ENCODE measurements around the gene MZB1.
"Not testable (repeated sequence)": the region's sequence is repeated elsewhere in the genome, so short reads cannot be mapped to it uniquely, and the experiment has no call there.

The MZB1 gene

DNA sequence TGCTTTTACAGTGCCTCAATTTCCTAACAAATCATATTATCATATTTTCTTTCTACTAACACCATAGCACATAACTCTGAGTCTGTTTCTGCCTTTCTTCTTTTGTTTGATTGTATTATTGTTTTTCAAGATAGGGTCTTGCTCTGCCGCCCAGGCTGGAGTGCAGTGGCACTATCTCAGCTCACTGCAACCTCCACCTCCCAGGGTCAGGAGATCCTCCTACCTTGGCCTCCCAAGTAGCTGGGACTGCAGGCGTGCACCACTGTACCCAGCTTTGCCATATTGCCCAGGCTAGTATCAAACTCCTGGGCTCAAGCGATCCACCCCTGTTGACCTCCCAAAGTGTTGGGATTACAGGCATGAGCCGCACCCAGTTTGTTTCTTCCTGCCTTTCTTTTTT, 29.3 kb downstream of the MZB1 start:
- Mint-ChIP-seq H3K4me1 (peaks cover 16% of the 10 kb centered on the region), H3K36me3 (ENCODE audit: low read depth) (peaks cover 57% of the 10 kb centered on the region), H3K27me3 (ENCODE audit: low read depth) (peaks cover 4% of the 10 kb centered on the region), H3K4me3 (no peak overlapping the region), H3K9me3 (no peaks in the 10 kb centered on the region), H3K27ac (no peak overlapping the region)
- TF ChIP-seq, protein P1, sequence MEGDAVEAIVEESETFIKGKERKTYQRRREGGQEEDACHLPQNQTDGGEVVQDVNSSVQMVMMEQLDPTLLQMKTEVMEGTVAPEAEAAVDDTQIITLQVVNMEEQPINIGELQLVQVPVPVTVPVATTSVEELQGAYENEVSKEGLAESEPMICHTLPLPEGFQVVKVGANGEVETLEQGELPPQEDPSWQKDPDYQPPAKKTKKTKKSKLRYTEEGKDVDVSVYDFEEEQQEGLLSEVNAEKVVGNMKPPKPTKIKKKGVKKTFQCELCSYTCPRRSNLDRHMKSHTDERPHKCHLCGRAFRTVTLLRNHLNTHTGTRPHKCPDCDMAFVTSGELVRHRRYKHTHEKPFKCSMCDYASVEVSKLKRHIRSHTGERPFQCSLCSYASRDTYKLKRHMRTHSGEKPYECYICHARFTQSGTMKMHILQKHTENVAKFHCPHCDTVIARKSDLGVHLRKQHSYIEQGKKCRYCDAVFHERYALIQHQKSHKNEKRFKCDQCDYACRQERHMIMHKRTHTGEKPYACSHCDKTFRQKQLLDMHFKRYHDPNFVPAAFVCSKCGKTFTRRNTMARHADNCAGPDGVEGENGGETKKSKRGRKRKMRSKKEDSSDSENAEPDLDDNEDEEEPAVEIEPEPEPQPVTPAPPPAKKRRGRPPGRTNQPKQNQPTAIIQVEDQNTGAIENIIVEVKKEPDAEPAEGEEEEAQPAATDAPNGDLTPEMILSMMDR (IDR thresholded peaks at IDR 0.05; ENCODE audit: unreplicated experiment in 3 of 3) = no peak

DNA sequence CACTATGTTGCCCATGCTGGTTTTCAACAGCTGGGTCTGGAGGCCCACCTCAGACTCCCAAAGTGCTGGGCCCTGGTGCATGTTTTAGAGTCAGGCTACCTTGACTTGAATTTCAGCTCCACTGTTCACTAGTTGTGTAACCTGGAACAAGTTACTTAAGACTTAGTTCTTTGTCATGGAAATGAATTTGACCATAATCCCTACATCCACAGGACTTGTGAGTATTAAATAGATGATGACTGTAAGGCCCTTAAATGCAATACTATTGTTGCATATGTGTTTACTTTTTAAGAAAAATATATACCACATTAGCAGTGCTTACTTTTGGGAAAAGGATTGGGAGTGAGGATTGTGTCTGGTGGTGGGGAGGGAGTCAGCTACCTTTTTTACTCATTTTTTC, 31.6 kb downstream of the MZB1 start:
- no peak overlapping the region for H3K4me3 Mint-ChIP-seq
- peaks cover 55% of the 10 kb centered on the region for H3K36me3 Mint-ChIP-seq (ENCODE audit: low read depth)
- peaks cover 4% of the 10 kb centered on the region for H3K27me3 Mint-ChIP-seq (ENCODE audit: low read depth)
- TF ChIP-seq, protein P1 (IDR thresholded peaks at IDR 0.05; ENCODE audit: unreplicated experiment in 3 of 3) = no peak
- no peak overlapping the region for H3K27ac Mint-ChIP-seq
- peaks cover 7% of the 10 kb centered on the region for H3K9me3 Mint-ChIP-seq
- peaks cover 15% of the 10 kb centered on the region for H3K4me1 Mint-ChIP-seq

DNA sequence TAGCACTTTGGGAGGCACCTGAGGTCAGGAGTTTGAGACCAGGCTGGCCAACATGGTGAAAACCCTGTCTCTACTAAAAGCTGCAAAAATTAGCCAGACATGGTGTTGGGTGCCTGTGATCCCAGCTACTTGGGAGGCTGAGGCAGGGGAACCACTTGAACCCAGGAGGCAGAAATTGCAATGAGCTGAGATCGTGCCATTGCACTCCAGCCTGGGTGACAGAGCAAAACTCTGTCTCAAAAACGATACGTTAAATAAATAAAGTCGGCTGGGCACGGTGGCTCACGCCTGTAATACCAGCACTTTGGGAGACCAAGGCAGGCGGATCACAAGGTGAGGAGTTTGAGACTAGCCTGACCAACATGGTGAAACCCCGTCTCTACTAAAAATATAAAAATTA, 33.8 kb downstream of the MZB1 start:
- H3K9me3 Mint-ChIP-seq; H3K27me3 Mint-ChIP-seq (ENCODE audit: low read depth); H3K4me3 Mint-ChIP-seq; H3K27ac Mint-ChIP-seq: not testable (repeated sequence)
- peaks cover 25% of the 10 kb centered on the region for H3K4me1 Mint-ChIP-seq
- H3K36me3 Mint-ChIP-seq (ENCODE audit: low read depth) = peaks cover 65% of the 10 kb centered on the region

DNA sequence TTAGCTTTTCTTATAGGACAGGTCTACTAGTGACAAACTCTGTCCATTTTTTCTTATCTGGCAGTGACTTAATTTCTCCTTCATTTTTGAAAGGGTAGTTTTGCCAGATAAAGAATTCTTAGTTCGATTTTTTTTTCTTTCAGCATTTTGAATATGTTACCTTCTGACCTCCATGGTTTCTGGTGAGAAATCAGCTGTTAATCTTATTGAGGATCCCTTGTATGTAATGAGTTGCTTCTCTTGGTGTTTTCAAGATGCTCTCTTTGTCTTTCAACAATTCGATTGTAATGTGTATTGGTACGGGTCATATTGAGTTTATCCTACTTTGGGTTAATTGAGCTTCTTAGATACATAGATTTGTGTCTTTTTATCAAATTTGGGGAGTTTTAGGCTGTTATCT, 35.5 kb downstream of the MZB1 start:
- no peak overlapping the region for H3K4me3 Mint-ChIP-seq
- peaks cover 25% of the 10 kb centered on the region for H3K4me1 Mint-ChIP-seq
- H3K27me3 Mint-ChIP-seq (ENCODE audit: low read depth) = peaks cover 4% of the 10 kb centered on the region
- TF ChIP-seq, protein P1 (IDR thresholded peaks at IDR 0.05; ENCODE audit: unreplicated experiment in 3 of 3) = no peak
- H3K36me3 Mint-ChIP-seq (ENCODE audit: low read depth) = peaks cover 62% of the 10 kb centered on the region
- peak overlapping the region in 2 of 3 experiments; percentile 57 to 78 for H3K27ac Mint-ChIP-seq
- peaks cover 7% of the 10 kb centered on the region for H3K9me3 Mint-ChIP-seq

DNA sequence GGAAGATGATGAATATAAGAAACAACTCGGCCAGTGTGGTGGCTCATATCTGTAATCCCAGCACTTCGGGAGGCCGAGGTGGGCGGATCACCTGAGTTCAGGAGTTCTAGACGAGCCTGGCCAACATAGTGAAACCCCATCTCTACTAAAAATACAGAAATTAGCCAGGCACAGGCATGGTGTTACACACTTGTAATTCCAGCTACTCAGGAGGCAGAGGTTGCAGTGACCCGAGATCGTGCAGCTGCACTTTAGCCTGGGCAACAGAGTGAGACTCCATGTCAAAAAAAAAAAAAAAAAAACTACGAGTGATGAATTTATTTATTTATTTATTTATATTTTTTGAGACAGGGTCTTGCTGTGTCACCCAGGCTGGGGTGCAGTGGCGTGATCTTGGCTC, 41.9 kb downstream of the MZB1 start:
- peaks cover 40% of the 10 kb centered on the region for H3K4me1 Mint-ChIP-seq
- not testable (repeated sequence) for H3K27me3 Mint-ChIP-seq (ENCODE audit: low read depth); H3K27ac Mint-ChIP-seq; H3K9me3 Mint-ChIP-seq; H3K4me3 Mint-ChIP-seq
- H3K36me3 Mint-ChIP-seq (ENCODE audit: low read depth) = peaks cover 63% of the 10 kb centered on the region

DNA sequence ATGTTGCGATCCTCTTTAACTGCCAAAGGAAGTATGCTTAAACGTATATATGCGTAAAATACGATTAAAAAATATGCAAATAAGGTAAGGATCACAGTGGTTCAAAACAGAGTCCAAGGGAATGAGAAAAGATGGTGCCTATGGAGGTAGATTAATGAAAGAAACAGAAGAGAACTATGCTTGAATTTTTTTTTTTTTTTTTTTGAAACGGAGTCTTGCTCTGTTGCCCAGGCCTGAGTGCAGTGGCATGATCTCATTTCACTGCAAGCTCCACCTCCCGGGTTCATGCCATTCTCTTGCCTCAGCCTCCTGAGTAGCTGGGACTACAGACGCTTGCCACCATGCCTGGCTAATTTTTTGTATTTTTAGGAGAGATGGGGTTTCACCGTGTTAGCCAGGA, 44.3 kb downstream of the MZB1 start:
- H3K4me1 Mint-ChIP-seq = peaks cover 40% of the 10 kb centered on the region
- H3K9me3 Mint-ChIP-seq; H3K27ac Mint-ChIP-seq; H3K27me3 Mint-ChIP-seq (ENCODE audit: low read depth): not testable (repeated sequence)
- H3K4me3 Mint-ChIP-seq = peak overlapping the region; percentile 13 to 91 (median 49)
- H3K36me3 Mint-ChIP-seq (ENCODE audit: low read depth) = peaks cover 49% of the 10 kb centered on the region

DNA sequence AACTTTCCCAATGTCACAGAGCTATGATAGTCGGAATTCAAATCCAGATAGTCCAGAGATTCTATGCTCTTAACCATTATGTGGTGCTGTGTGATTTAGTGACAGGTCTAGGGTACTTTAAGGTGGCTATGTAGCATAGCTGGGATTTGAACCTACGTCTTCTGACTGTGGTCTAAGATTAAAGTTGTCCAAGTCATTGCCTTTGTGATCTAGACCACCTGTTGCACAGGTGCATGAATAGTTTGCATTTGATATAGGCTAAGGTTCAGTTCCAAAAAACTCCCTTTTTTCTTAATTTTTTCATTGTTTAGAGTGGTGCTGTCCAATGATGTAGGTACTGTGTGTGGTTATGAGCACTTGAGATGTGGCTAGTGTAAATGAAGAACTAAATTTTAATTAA, 45.5 kb downstream of the MZB1 start:
- Mint-ChIP-seq H3K9me3 (no peaks in the 10 kb centered on the region), H3K4me1 (peaks cover 40% of the 10 kb centered on the region), H3K27ac (no peak overlapping the region), H3K4me3 (peak overlapping the region; percentile 71 to 91 (median 78)), H3K27me3 (ENCODE audit: low read depth) (no peaks in the 10 kb centered on the region), H3K36me3 (ENCODE audit: low read depth) (peaks cover 44% of the 10 kb centered on the region)
- TF ChIP-seq, protein P1 (IDR thresholded peaks at IDR 0.05; ENCODE audit: unreplicated experiment in 3 of 3) = no peak
